ENCODE measurements around the gene FNDC3B. TPM values are rescaled to one million over a fixed set of nuclear protein-coding genes. Genes with fewer than 3 reads are reported as not detected.

Gene FNDC3B
- total and polyA plus RNA-seq, 2 donors from 2014 or later, result 11.8 to 185 TPM

DNA sequence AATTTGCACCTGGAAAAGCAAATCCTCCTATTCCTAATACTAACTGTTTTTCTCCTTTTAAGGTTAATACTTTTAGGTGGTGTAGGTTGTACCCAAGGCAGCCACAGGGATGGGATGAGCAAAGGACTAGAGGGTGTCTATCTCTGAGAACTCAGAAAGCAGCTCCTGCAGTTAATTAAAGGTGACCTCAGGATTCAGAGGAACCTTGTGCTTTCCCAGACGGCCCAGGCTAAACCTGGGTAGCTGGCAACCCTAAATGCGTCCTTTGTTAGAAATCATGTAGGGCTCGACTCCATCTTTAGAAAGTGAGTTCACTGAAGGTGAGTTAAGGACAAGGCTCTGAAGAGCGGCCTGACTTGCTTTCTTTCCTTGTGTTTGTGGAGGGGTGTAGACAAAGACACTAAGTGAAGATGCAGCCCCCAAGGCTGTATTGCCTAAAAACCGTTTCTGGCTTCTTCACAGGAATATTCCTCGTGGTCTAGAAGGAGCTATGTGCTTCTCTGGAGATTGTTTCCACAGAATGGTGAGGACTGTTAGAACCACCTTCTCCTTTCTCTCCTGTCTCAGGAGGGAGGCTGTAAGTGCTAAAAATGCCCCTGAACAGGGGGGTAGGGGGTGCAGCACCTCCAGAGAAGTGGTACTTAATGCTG, 14.9 kb downstream of the FNDC3B start:
- no peak for FAIRE-seq
- Histone ChIP-seq H3K9me3 (ENCODE audit: control insufficient read depth in 2 of 3, insufficient read depth in 1 of 3, low read length in 3 of 3) (no peaks in the 10 kb centered on the region), H3K4me1 (ENCODE audit: control insufficient read depth in 2 of 3, insufficient read depth in 2 of 3, low read depth in 1 of 3, low read length in 3 of 3) (peaks cover 0 to 7% (median 4%) of the 10 kb centered on the region in 3 donors), H3K36me3 (ENCODE audit: control insufficient read depth in 2 of 3, insufficient read depth in 3 of 3, low read length in 3 of 3) (peaks cover 0 to 2% (median 0%) of the 10 kb centered on the region in 3 donors), H3K4me3 (ENCODE audit: low read length in 3 of 3) (no peak overlapping the region), H3K27me3 (ENCODE audit: control insufficient read depth, insufficient read depth, low read length) (no peaks in the 10 kb centered on the region), H3K9ac (ENCODE audit: low read length in 3 of 3) (no peak overlapping the region), H3K27ac (ENCODE audit: low read depth in 2 of 2, low read length in 2 of 2) (no peak overlapping the region)
- intact Hi-C loops (cut with DNase I), result no loop called here
- no peak for TF ChIP-seq CTCF (IDR thresholded peaks at IDR 0.05; ENCODE audit: borderline replicate concordance, extremely low read depth, insufficient read depth)
- DNase-seq, result no peak

GRCh38 chr3:172056416-172056815, 17.0 kb downstream of the FNDC3B start:
- no peak overlapping the region for H3K4me3 ChIP-seq (ENCODE audit: low read length in 3 of 3)
- DNase-seq (no peak), FAIRE-seq (no peak)
- H3K27ac ChIP-seq (ENCODE audit: low read depth in 2 of 2, low read length in 2 of 2), result no peak overlapping the region
- no peaks in the 10 kb centered on the region for H3K9me3 ChIP-seq (ENCODE audit: control insufficient read depth in 2 of 3, insufficient read depth in 1 of 3, low read length in 3 of 3)
- peaks cover 0 to under 1% (median 0%) of the 10 kb centered on the region in 3 donors for H3K36me3 ChIP-seq (ENCODE audit: control insufficient read depth in 2 of 3, insufficient read depth in 3 of 3, low read length in 3 of 3)
- intact Hi-C loops (cut with DNase I), result no loop called here
- no peak for TF ChIP-seq CTCF (IDR thresholded peaks at IDR 0.05; ENCODE audit: borderline replicate concordance, extremely low read depth, insufficient read depth)
- no peak overlapping the region for H3K9ac ChIP-seq (ENCODE audit: low read length in 3 of 3)
- H3K4me1 ChIP-seq (ENCODE audit: control insufficient read depth in 2 of 3, insufficient read depth in 2 of 3, low read depth in 1 of 3, low read length in 3 of 3), result peaks cover 4 to 7% (median 4%) of the 10 kb centered on the region in 3 donors
- no peaks in the 10 kb centered on the region for H3K27me3 ChIP-seq (ENCODE audit: control insufficient read depth, insufficient read depth, low read length)

DNA sequence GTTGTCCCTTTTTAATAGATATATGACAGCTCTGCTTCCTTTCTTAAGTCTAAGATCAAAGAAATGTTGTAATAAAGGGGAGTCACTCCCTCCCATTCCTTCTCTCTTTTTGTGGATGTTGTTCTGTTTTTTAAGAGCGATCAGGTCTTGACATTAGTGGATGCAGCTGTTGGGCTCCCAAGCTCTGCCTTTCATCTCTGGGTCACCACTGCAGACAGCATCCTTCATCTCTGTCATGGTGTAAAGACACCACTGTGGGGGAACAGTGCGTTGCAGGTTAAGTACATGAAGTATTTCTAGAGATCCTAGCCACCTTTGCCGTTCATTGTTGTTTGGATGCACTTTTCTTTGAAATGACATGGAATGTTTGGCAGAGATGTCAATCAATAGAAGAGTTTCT, 17.7 kb downstream of the FNDC3B start:
- no peak overlapping the region for H3K27ac ChIP-seq (ENCODE audit: low read depth in 2 of 2, low read length in 2 of 2)
- H3K4me3 ChIP-seq (ENCODE audit: low read length in 3 of 3), result no peak overlapping the region
- no peaks in the 10 kb centered on the region for H3K27me3 ChIP-seq (ENCODE audit: control insufficient read depth, insufficient read depth, low read length)
- H3K9me3 ChIP-seq (ENCODE audit: control insufficient read depth in 2 of 3, insufficient read depth in 1 of 3, low read length in 3 of 3), result no peaks in the 10 kb centered on the region
- FAIRE-seq (no peak), DNase-seq (peak in 2 of 5 donors; percentile 22 to 45)
- H3K9ac ChIP-seq (ENCODE audit: low read length in 3 of 3), result no peak overlapping the region
- no peaks in the 10 kb centered on the region for H3K36me3 ChIP-seq (ENCODE audit: control insufficient read depth in 2 of 3, insufficient read depth in 3 of 3, low read length in 3 of 3)
- intact Hi-C loops (cut with DNase I), result no loop called here
- H3K4me1 ChIP-seq (ENCODE audit: control insufficient read depth in 2 of 3, insufficient read depth in 2 of 3, low read depth in 1 of 3, low read length in 3 of 3), result peaks cover 4 to 9% (median 7%) of the 10 kb centered on the region in 3 donors
- TF ChIP-seq CTCF (IDR thresholded peaks at IDR 0.05; ENCODE audit: borderline replicate concordance, extremely low read depth, insufficient read depth), result no peak
